HepG2 (cell line): Measurements from ENCODE around the gene CLHC1. TPM values are rescaled to one million over a fixed set of nuclear protein-coding genes. Genes with fewer than 3 reads are reported as not detected.

Experiments used
- ASH2L ChIP-seq: fragments of 300-600, 200-600 bp; sonication (generic); IDR thresholded peaks from 2 replicates; pipeline ENCODE4 v1.7.0; 2017; ENCODE audit warnings: low read depth, mild to moderate bottlenecking, moderate library complexity, mixed read lengths, low read length; ENCODE audit not compliant: insufficient read length
- ATAD3A ChIP-seq: sonication (generic); formaldehyde crosslinking; IDR thresholded peaks from 2 replicates; pipeline ENCODE4 v1.4.0; 2020; ENCODE audit warnings: missing genetic modification reagents
- ESRRA ChIP-seq: sonication (generic); formaldehyde crosslinking; IDR thresholded peaks from 2 replicates; pipeline ENCODE4 v1.5.1; 2020; ENCODE audit warnings: mild to moderate bottlenecking, low read depth, missing genetic modification reagents
- FOSL1 ChIP-seq: sonication (generic); formaldehyde crosslinking; IDR thresholded peaks from 2 replicates; pipeline ENCODE4 v1.9.0; 2021; ENCODE audit warnings: missing genetic modification reagents, borderline replicate concordance
- GATAD2A ChIP-seq: IDR thresholded peaks from 2 replicates; pipeline ENCODE4 v1.6.1; 2016
- ZBTB42 ChIP-seq: sonication (generic); formaldehyde crosslinking; IDR thresholded peaks from 2 replicates; pipeline ENCODE4 v1.5.0; 2020; ENCODE audit warnings: mild to moderate bottlenecking, missing genetic modification reagents
- ZNF570 ChIP-seq: sonication (generic); formaldehyde crosslinking; IDR thresholded peaks from 2 replicates; pipeline ENCODE4 v1.4.0; 2020; ENCODE audit warnings: mild to moderate bottlenecking, missing genetic modification reagents, borderline replicate concordance
- ZNF746 ChIP-seq: sonication (generic); formaldehyde crosslinking; IDR thresholded peaks from 2 replicates; pipeline ENCODE4 v1.8.0; 2022; ENCODE audit warnings: mild to moderate bottlenecking, missing genetic modification reagents
- ZNF775 ChIP-seq: sonication (generic); formaldehyde crosslinking; IDR thresholded peaks from 2 replicates; pipeline ENCODE4 v1.4.0; 2020; ENCODE audit warnings: missing genetic modification reagents, mild to moderate bottlenecking, moderate library complexity, borderline replicate concordance
- polyA plus RNA-seq, 8 experiments: library from polyadenylated mRNA; depleted of rRNA in 3 of 8; stranded (reverse) in 7 of 8; unstranded in 1 of 8; fragments of >200 nt; fragmentation: Illumina TruSeq in 4 of 8; extraction: Trizol in 4 of 8; gene quantifications; 2 replicates each; pipeline versions ENCODE4 v1.2.1 to v1.2.3, GENCODE V29; 2011 to 2016; ENCODE audit warnings: low read depth in 4 of 8, missing spikeins in 1 of 8, mixed read lengths in 1 of 8; ENCODE audit not compliant: insufficient read depth in 1 of 8
- total RNA-seq, 5 experiments: library from RNA; depleted of rRNA; stranded (reverse); fragments of >200 nt; fragmentation: Illumina TruSeq; extraction: Trizol; gene quantifications; 2 replicates each; pipeline ENCODE4 v1.2.3, GENCODE V29; 2016; ENCODE audit warnings: low read depth in 1 of 5
- TF ChIP-seq, protein P1 (sequence below): IDR thresholded peaks from 2 replicates; pipeline ENCODE4 v1.6.1; 2016; ENCODE audit warnings: low read depth
- TF ChIP-seq, protein P2 (sequence below): sonication (generic); formaldehyde crosslinking; IDR thresholded peaks from 2 replicates; pipeline ENCODE4 v1.4.0; 2020; ENCODE audit warnings: missing genetic modification reagents
- TF ChIP-seq, protein P3 (sequence below): sonication (generic); formaldehyde crosslinking; IDR thresholded peaks from 2 replicates; pipeline ENCODE4 v1.4.0; 2020; ENCODE audit warnings: mild to moderate bottlenecking, low read depth, missing genetic modification reagents
- TF ChIP-seq, protein P4 (sequence below): IDR thresholded peaks from 2 replicates; pipeline ENCODE4 v1.6.1; 2016; ENCODE audit warnings: low read depth, missing genetic modification reagents, missing compliant biosample characterization
- TF ChIP-seq, protein P5 (sequence below): sonication (generic); formaldehyde crosslinking; IDR thresholded peaks from 2 replicates; pipeline ENCODE4 v1.5.0; 2020; ENCODE audit warnings: mild to moderate bottlenecking, missing genetic modification reagents

Gene CLHC1
- total and polyA plus RNA-seq, 2 of the 13 experiments (the other 11 are each of a cell fraction or from before 2014, with no cell fraction given): 9.8 to 12.6 TPM

DNA sequence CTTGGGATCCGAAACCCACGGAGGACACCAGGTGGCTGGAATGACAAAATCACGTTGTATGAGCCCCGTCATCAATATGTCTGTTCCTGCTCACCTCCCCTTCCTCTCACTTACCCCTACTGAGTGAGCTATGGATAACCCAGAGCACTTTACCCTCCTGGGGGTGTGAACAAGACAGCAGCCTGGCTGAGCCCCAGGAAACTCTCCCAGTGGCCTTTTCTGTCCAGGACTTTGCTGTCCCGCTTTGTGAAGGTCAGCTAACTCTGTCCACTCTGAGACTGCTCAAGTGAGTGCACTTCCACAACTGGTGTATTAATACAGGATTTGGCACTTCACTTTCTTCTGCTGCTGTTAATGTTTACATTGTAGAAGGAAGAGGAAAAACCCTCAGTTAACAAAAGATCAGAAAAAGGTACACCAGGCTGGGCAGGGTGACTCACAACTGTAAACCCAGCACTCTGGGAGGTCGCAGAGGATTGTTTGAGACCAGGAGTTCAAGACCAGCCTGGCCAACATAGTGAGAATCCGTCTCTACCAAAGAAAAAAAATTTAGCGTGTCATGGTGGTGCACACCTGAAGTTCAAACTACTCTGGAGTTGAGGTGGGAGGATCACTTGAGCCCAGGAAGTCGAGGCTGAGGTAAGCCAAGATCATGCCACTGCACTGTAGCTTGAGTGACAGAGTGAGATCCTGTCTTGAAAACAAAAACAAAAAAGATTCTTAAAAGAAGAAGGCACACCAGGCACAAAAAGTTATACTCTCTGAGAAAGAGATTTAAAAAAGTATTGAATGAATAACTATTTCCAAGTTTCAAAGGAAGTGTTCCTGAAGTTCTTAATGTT lies 90.3 kb downstream of the CLHC1 start (continued):
- TF ChIP-seq, protein P1, sequence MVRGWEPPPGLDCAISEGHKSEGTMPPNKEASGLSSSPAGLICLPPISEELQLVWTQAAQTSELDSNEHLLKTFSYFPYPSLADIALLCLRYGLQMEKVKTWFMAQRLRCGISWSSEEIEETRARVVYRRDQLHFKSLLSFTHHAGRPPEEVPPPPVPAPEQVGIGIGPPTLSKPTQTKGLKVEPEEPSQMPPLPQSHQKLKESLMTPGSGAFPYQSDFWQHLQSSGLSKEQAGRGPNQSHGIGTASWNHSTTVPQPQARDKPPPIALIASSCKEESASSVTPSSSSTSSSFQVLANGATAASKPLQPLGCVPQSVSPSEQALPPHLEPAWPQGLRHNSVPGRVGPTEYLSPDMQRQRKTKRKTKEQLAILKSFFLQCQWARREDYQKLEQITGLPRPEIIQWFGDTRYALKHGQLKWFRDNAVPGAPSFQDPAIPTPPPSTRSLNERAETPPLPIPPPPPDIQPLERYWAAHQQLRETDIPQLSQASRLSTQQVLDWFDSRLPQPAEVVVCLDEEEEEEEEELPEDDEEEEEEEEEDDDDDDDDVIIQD (CRISPR knock-in tag): peak; percentile 32; the same call in 1 of the 2 replicates
- TF ChIP-seq ESRRA (CRISPR knock-in tag) (no peak), GATAD2A (CRISPR knock-in tag) (0 out of 2 replicates have a peak, but pooled peaks have one; percentile 10), ATAD3A (no peak), ZNF570 (CRISPR knock-in tag) (no peak), ZBTB42 (CRISPR knock-in tag) (no peak), ZNF775 (CRISPR knock-in tag) (no peak), ZNF746 (no peak), ASH2L (no peak), FOSL1 (no peak)
- TF ChIP-seq, protein P2, sequence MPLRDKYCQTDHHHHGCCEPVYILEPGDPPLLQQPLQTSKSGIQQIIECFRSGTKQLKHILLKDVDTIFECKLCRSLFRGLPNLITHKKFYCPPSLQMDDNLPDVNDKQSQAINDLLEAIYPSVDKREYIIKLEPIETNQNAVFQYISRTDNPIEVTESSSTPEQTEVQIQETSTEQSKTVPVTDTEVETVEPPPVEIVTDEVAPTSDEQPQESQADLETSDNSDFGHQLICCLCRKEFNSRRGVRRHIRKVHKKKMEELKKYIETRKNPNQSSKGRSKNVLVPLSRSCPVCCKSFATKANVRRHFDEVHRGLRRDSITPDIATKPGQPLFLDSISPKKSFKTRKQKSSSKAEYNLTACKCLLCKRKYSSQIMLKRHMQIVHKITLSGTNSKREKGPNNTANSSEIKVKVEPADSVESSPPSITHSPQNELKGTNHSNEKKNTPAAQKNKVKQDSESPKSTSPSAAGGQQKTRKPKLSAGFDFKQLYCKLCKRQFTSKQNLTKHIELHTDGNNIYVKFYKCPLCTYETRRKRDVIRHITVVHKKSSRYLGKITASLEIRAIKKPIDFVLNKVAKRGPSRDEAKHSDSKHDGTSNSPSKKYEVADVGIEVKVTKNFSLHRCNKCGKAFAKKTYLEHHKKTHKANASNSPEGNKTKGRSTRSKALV (CRISPR knock-in tag): no peak
- TF ChIP-seq, protein P3, sequence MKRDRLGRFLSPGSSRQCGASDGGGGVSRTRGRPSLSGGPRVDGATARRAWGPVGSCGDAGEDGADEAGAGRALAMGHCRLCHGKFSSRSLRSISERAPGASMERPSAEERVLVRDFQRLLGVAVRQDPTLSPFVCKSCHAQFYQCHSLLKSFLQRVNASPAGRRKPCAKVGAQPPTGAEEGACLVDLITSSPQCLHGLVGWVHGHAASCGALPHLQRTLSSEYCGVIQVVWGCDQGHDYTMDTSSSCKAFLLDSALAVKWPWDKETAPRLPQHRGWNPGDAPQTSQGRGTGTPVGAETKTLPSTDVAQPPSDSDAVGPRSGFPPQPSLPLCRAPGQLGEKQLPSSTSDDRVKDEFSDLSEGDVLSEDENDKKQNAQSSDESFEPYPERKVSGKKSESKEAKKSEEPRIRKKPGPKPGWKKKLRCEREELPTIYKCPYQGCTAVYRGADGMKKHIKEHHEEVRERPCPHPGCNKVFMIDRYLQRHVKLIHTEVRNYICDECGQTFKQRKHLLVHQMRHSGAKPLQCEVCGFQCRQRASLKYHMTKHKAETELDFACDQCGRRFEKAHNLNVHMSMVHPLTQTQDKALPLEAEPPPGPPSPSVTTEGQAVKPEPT (CRISPR knock-in tag): no peak
- TF ChIP-seq, protein P4, sequence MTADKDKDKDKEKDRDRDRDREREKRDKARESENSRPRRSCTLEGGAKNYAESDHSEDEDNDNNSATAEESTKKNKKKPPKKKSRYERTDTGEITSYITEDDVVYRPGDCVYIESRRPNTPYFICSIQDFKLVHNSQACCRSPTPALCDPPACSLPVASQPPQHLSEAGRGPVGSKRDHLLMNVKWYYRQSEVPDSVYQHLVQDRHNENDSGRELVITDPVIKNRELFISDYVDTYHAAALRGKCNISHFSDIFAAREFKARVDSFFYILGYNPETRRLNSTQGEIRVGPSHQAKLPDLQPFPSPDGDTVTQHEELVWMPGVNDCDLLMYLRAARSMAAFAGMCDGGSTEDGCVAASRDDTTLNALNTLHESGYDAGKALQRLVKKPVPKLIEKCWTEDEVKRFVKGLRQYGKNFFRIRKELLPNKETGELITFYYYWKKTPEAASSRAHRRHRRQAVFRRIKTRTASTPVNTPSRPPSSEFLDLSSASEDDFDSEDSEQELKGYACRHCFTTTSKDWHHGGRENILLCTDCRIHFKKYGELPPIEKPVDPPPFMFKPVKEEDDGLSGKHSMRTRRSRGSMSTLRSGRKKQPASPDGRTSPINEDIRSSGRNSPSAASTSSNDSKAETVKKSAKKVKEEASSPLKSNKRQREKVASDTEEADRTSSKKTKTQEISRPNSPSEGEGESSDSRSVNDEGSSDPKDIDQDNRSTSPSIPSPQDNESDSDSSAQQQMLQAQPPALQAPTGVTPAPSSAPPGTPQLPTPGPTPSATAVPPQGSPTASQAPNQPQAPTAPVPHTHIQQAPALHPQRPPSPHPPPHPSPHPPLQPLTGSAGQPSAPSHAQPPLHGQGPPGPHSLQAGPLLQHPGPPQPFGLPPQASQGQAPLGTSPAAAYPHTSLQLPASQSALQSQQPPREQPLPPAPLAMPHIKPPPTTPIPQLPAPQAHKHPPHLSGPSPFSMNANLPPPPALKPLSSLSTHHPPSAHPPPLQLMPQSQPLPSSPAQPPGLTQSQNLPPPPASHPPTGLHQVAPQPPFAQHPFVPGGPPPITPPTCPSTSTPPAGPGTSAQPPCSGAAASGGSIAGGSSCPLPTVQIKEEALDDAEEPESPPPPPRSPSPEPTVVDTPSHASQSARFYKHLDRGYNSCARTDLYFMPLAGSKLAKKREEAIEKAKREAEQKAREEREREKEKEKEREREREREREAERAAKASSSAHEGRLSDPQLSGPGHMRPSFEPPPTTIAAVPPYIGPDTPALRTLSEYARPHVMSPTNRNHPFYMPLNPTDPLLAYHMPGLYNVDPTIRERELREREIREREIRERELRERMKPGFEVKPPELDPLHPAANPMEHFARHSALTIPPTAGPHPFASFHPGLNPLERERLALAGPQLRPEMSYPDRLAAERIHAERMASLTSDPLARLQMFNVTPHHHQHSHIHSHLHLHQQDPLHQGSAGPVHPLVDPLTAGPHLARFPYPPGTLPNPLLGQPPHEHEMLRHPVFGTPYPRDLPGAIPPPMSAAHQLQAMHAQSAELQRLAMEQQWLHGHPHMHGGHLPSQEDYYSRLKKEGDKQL (CRISPR knock-in tag): no peak
- TF ChIP-seq, protein P5, sequence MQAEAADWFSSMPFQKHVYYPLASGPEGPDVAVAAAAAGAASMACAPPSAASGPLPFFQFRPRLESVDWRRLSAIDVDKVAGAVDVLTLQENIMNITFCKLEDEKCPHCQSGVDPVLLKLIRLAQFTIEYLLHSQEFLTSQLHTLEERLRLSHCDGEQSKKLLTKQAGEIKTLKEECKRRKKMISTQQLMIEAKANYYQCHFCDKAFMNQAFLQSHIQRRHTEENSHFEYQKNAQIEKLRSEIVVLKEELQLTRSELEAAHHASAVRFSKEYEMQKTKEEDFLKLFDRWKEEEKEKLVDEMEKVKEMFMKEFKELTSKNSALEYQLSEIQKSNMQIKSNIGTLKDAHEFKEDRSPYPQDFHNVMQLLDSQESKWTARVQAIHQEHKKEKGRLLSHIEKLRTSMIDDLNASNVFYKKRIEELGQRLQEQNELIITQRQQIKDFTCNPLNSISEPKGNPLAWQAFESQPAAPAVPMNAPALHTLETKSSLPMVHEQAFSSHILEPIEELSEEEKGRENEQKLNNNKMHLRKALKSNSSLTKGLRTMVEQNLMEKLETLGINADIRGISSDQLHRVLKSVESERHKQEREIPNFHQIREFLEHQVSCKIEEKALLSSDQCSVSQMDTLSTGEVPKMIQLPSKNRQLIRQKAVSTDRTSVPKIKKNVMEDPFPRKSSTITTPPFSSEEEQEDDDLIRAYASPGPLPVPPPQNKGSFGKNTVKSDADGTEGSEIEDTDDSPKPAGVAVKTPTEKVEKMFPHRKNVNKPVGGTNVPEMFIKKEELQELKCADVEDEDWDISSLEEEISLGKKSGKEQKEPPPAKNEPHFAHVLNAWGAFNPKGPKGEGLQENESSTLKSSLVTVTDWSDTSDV (CRISPR knock-in tag): no peak
